Thyroid gland (tissue), 4 donors: ENCODE data around the gene BHLHA9. TPM values are rescaled to one million over a fixed set of nuclear protein-coding genes. Genes with fewer than 3 reads are reported as not detected.
A peak's percentile ranks its signal among the peaks of the same experiment; 100 is the strongest.

Experiments used
- DNase-seq, 2 donors: peaks; one replicate each; pipeline ENCODE4 v3.0.0-alpha.2; 2019
- H3K27ac ChIP-seq, 3 donors: fragments of 200-600 bp; sonication (generic); 1 replicate in 2 of 3; 2 replicates in 1 of 3; pipeline ENCODE4 v1.5.1; 2016 to 2019; ENCODE audit warnings: mild to moderate bottlenecking in 1 of 3, moderate library complexity in 1 of 3
- H3K27me3 ChIP-seq: fragments of 200-600 bp; sonication (generic); one replicate; pipeline ENCODE4 v1.5.1; 2019
- H3K36me3 ChIP-seq, 2 donors: fragments of 200-600 bp; sonication (generic); one replicate each; pipeline ENCODE4 v1.5.1; 2016 to 2019
- H3K4me1 ChIP-seq, 2 donors: fragments of 200-600 bp; sonication (generic); one replicate each; pipeline ENCODE4 v1.5.1; 2017 to 2019
- H3K4me3 ChIP-seq, 3 donors: fragments of 200-600 bp; sonication (generic); replicated peaks in 1 of 3; 1 replicate in 2 of 3; 2 replicates in 1 of 3; pipeline ENCODE4 v1.5.1; 2016; ENCODE audit warnings: mild to moderate bottlenecking in 1 of 3
- H3K9me3 ChIP-seq: fragments of 200-600 bp; sonication (generic); one replicate; pipeline ENCODE4 v1.5.1; 2017
- POLR2A ChIP-seq, 2 donors: fragments of 450-650 bp; IDR thresholded peaks; one replicate each; pipeline ENCODE4 v1.6.1; 2017; ENCODE audit warnings: antibody characterized with exemption in 2 of 2, mild to moderate bottlenecking in 2 of 2, moderate library complexity in 1 of 2
- WGBS, 2 donors: methylation state at CpG; one replicate each; pipeline ENCODE4 v1.1.5; 2017; 5-methylcytosine and 5-hydroxymethylcytosine counted together
- intact Hi-C: fragments of 100-400 bp; cut with DNase I; formaldehyde crosslinking; loops from one replicate; pipeline ENCODE4 v1.15.1; 2023
- total RNA-seq, 4 donors: library from RNA; depleted of rRNA; stranded (reverse); fragments of >200 nt; gene quantifications; one replicate each; pipeline ENCODE4 v1.2.3, GENCODE V29; 2016
- TF ChIP-seq, protein P1 (sequence below), 6 experiments: fragments of 200-600 bp in 3 of 6; fragments of 450-650 bp in 3 of 6; sonication (generic) in 3 of 6; IDR thresholded peaks; one replicate each; pipeline ENCODE4 v1.5.1; 2016 to 2019; ENCODE audit warnings: antibody characterized with exemption in 6 of 6, mild to moderate bottlenecking in 2 of 6, inconsistent platforms in 1 of 6, moderate library complexity in 1 of 6

Gene BHLHA9
- total RNA-seq, 4 donors from 2014 or later: not detected

DNA sequence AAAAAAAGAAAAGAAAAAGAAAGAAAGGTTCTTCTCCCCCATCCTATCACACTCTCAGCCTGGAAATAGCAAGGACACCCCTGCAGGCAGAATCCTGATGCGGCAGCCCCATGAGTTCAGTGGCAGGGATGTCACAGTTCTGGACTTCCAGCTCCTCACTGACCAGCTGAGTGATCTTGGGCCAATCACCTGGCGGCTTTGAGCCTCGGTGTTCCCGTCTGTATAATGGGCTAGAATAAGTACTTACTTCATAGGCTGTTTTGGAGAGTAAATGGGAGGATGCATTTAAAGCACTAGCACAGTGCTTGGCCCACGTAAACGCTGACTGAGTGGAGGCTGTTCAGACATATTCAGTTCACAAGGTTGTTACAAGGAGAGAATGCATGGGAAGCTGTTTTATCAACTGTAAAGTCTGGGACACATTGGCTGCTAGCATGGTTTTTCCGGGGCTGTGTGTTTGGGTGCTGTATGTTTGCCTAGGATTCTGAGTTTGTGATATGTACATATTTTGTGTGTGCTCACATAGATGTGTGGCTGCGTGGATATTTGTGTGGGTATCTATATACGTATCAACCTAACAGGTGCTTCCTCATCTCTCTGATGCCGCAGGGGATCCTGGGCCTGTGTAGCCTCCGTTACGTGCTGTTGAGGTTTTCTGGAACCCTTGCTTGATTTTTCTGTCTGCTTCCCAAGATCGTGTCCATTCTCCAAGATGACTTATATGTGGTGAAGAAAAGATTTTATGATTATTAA lies 3.4 kb downstream of the BHLHA9 start:
- intact Hi-C loops: loop anchor here (10.0 kb wide), 2 partner anchors 241 to 281 kb away; partner anchors contain the start of gene INPP5K

DNA sequence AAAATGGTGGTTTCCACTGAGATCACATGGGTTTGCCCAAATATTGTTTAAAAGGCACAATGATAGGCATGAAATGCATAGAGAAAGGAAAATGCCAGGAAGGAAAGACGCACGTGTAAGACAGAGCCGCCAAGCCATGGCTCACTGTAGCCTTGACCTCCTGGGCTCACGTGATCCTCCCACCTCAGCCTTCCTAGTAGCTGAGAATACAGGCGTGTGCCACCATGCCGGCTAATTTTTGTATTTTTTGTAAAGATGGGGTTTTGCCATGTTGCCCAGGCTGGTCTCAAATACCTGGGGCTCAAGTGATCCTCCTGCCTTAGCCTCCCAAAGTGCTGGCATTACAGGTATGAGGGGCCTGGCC lies 4.0 kb downstream of the BHLHA9 start:
- TF ChIP-seq, protein P1, sequence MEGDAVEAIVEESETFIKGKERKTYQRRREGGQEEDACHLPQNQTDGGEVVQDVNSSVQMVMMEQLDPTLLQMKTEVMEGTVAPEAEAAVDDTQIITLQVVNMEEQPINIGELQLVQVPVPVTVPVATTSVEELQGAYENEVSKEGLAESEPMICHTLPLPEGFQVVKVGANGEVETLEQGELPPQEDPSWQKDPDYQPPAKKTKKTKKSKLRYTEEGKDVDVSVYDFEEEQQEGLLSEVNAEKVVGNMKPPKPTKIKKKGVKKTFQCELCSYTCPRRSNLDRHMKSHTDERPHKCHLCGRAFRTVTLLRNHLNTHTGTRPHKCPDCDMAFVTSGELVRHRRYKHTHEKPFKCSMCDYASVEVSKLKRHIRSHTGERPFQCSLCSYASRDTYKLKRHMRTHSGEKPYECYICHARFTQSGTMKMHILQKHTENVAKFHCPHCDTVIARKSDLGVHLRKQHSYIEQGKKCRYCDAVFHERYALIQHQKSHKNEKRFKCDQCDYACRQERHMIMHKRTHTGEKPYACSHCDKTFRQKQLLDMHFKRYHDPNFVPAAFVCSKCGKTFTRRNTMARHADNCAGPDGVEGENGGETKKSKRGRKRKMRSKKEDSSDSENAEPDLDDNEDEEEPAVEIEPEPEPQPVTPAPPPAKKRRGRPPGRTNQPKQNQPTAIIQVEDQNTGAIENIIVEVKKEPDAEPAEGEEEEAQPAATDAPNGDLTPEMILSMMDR (IDR thresholded peaks at IDR 0.05): no peak
- H3K9me3 ChIP-seq: no peaks in the 10 kb centered on the region
- intact Hi-C loops: loop anchor here (10.0 kb wide), 2 partner anchors 241 to 281 kb away; partner anchors contain the start of gene INPP5K
- H3K27ac ChIP-seq: no peak overlapping the region
- DNase-seq: no peak
- 82 to 86% methylated on average over 6 of the region's 6 CpGs for WGBS, 2 donors
- no peaks in the 10 kb centered on the region for H3K36me3 ChIP-seq
- peaks cover 0 to 5% of the 10 kb centered on the region in 2 donors for H3K4me1 ChIP-seq
- no peak overlapping the region for H3K4me3 ChIP-seq
- H3K27me3 ChIP-seq: no peaks in the 10 kb centered on the region

More for the DNA sequence above, 3.4 kb downstream of the BHLHA9 start:
- Histone ChIP-seq H3K27ac (no peak overlapping the region), H3K9me3 (no peaks in the 10 kb centered on the region), H3K27me3 (no peaks in the 10 kb centered on the region), H3K36me3 (no peaks in the 10 kb centered on the region), H3K4me1 (peaks cover 0 to 5% of the 10 kb centered on the region in 2 donors), H3K4me3 (no peak overlapping the region)
- no peak for DNase-seq
- no peak for TF ChIP-seq POLR2A (IDR thresholded peaks at IDR 0.05)
- TF ChIP-seq, protein P1 (IDR thresholded peaks at IDR 0.05): no peak
- WGBS, 2 donors: 86% methylated on average over 13 of the region's 13 CpGs

DNA sequence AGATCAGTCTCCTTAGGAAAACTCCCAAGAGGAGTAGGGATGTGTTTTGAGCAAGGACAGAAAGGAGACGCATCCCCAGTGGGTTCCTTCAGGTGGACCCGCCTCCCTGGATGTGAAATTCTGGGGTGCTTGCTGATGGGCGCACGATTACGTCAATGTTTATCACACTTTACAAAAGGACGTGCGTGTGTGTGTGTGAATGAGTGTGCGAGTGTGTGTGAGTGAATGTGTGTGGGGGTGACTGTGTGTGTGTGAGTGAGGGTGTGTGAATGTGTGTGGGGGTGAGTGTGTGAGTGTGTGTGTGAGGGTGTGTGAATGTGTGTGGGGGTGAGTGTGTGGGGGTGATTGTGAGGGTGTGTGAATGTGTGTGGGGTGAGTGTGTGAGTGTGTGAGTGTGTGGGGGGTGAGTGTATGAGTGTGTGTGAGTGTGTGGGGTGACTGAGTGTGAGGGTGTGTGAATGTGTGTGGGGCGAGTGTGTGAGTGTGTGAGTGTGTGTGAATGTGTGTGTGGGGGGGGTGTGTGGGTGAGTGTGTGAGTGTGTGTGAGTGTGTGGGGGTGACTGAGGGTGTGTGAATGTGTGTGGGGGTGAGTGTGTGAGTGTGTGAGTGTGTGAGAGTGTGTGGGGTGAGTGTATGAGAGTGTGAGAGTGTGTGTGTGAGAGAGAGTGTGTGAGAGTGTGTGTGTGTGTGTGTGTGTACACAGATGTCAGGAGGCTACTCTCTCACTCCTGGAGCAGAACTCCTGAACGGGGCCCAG lies 5.1 kb downstream of the BHLHA9 start:
- Histone ChIP-seq H3K36me3 (no peaks in the 10 kb centered on the region), H3K4me1 (peaks cover 0 to 3% of the 10 kb centered on the region in 2 donors), H3K27me3 (no peaks in the 10 kb centered on the region), H3K9me3 (no peaks in the 10 kb centered on the region), H3K4me3 (no peak overlapping the region), H3K27ac (no peak overlapping the region)
- WGBS, 2 donors: 80 to 83% methylated on average over 10 of the region's 10 CpGs
- TF ChIP-seq, protein P1 (IDR thresholded peaks at IDR 0.05): no peak
- TF ChIP-seq POLR2A (IDR thresholded peaks at IDR 0.05): no peak
- DNase-seq: no peak
- intact Hi-C loops: loop anchor here (5.0 to 10.0 kb wide), 3 partner anchors 57 to 279 kb away; partner anchors contain the start of gene INPP5K

DNA sequence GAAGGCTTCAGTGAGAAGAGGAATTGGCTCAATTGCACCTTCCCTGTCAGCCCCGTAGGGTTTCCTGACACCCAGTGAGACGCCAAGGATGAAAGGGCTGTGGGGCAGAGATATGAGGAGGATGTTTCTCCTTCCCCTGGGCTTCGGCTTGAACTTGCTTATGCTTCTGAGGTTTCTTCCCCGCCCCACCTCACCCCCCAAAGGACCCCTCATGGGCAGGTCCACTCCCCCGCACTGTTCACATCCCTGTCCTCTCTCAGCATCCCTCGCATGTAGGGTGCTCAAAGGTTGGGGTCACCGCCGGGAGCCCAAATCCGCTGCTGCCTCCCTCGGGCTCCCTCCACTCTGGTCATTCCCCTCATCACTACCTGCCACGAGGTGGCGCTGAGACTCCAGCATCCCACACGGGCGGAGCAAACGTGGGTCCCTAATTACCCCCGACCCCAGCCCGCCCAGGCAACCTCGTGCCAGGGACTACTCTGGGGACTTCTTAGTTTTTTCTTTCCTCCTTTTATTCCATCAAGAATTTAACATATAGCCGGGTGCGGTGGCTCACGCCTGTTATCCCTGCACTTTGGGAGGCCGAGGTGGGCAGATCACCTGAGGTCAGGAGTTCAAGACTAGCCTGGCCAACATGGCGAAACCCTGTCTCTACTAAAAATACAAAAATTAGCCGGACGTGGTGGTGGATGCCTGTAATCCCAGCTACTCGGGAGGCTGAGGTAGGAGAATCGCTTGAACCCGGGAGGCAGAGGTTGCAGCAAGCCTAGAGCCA lies 5.9 kb downstream of the BHLHA9 start:
- TF ChIP-seq POLR2A (IDR thresholded peaks at IDR 0.05): no peak
- TF ChIP-seq, protein P1 (IDR thresholded peaks at IDR 0.05): peak; percentile 59 to 89 (median 69)
- H3K9me3 ChIP-seq: no peaks in the 10 kb centered on the region
- H3K27me3 ChIP-seq: no peaks in the 10 kb centered on the region
- no peaks in the 10 kb centered on the region for H3K36me3 ChIP-seq
- H3K4me1 ChIP-seq: no peaks in the 10 kb centered on the region
- no peak overlapping the region for H3K27ac ChIP-seq
- H3K4me3 ChIP-seq: no peak overlapping the region
- DNase-seq: peak; percentile 57 to 68
- 21 to 26% methylated on average over 27 of the region's 28 CpGs for WGBS, 2 donors
- intact Hi-C loops: loop anchor here (5.0 to 10.0 kb wide), 3 partner anchors 56 to 279 kb away; partner anchors contain the start of gene INPP5K
